BJ (cell line): ENCODE measurements around the gene UQCC2. TPM values are rescaled to one million over a fixed set of nuclear protein-coding genes. Genes with fewer than 3 reads are reported as not detected.

ENCODE experiments used
- CTCF ChIA-PET: fragments of 350-600 bp; formaldehyde crosslinking; extraction: SDS; loops from one replicate; lab custom pipeline; 2021; ENCODE audit warnings: antibody characterized with exemption, inconsistent platforms; lab: Yijun Ruan, JAX
- POLR2A ChIA-PET: fragments of 300-600 bp; sonication (Branson Sonifier 250); formaldehyde crosslinking; extraction: SDS; loops from one replicate; lab custom pipeline; 2021; ENCODE audit warnings: antibody characterized with exemption; lab: Charles Lee
- DNase-seq: peaks from one replicate; pipeline ENCODE4 v3.0.0-alpha.2; 2011; ENCODE audit warnings: low read depth
- H3K27me3 ChIP-seq: 2 replicates; pipeline ENCODE4 v1.6.0; 2011; ENCODE audit warnings: low read length; ENCODE audit not compliant: control insufficient read depth, insufficient read depth
- H3K36me3 ChIP-seq: 2 replicates; pipeline ENCODE4 v1.5.1; 2011; ENCODE audit warnings: low read length; ENCODE audit not compliant: control insufficient read depth, insufficient read depth
- H3K4me3 ChIP-seq: 2 replicates; pipeline ENCODE4 v1.5.1; 2011; ENCODE audit warnings: low read depth, mild to moderate bottlenecking, control low read depth, low read length
- polyA plus RNA-seq: library from polyadenylated mRNA; depleted of rRNA; stranded (reverse); fragments of >200 nt; gene quantifications from 2 replicates; pipeline ENCODE4 v1.2.3, GENCODE V29; 2011
- TF ChIP-seq, protein P1 (sequence below): IDR thresholded peaks from 2 replicates; pipeline ENCODE4 v1.5.1; 2011; ENCODE audit warnings: low read depth, mild to moderate bottlenecking, control low read depth, inconsistent platforms, low read length, moderate library complexity; ENCODE audit not compliant: insufficient read depth

UQCC2 gene
- polyA plus RNA-seq, 1 experiment: 51.7 TPM

DNA sequence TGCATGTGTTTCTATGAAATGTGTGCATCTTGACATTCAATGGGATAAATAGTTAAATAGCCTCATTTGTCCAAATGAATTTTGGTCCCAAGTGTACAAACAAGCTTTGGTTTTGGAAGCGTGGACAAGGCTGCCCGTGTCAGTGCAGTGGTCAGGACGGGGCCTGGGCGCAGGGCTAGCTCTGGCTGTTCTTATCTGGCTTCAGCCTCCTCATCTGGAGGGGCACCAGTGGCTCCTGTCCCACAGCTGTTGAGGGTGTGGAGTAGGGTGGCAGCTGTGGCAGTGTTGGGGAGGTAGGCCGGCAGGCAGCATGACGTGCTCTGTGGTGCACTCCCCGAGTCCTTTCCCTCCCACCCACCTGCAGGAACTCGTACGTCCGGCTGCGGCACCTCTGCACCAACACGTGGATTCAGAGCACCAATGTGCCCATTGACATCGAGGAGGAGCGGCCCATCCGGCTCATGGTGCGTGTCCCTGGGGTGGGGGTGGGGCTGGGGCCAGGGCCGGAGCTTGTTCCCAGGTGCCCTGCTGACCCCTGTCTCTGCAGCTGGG lies 46.9 kb downstream of the UQCC2 start:
- no peaks in the 10 kb centered on the region for H3K27me3 ChIP-seq
- peaks cover 15% of the 10 kb centered on the region for H3K36me3 ChIP-seq
- DNase-seq: no peak
- TF ChIP-seq, protein P1, sequence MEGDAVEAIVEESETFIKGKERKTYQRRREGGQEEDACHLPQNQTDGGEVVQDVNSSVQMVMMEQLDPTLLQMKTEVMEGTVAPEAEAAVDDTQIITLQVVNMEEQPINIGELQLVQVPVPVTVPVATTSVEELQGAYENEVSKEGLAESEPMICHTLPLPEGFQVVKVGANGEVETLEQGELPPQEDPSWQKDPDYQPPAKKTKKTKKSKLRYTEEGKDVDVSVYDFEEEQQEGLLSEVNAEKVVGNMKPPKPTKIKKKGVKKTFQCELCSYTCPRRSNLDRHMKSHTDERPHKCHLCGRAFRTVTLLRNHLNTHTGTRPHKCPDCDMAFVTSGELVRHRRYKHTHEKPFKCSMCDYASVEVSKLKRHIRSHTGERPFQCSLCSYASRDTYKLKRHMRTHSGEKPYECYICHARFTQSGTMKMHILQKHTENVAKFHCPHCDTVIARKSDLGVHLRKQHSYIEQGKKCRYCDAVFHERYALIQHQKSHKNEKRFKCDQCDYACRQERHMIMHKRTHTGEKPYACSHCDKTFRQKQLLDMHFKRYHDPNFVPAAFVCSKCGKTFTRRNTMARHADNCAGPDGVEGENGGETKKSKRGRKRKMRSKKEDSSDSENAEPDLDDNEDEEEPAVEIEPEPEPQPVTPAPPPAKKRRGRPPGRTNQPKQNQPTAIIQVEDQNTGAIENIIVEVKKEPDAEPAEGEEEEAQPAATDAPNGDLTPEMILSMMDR: no peak
- no peak overlapping the region for H3K4me3 ChIP-seq
- ChIA-PET POLR2A (no interaction called here), CTCF (interaction anchor here (1.0 to 1.9 kb wide), 2 partner anchors 10 to 43 kb away, joined by 3 to 10 read pairs; no protein-coding TSS in a partner anchor)

DNA sequence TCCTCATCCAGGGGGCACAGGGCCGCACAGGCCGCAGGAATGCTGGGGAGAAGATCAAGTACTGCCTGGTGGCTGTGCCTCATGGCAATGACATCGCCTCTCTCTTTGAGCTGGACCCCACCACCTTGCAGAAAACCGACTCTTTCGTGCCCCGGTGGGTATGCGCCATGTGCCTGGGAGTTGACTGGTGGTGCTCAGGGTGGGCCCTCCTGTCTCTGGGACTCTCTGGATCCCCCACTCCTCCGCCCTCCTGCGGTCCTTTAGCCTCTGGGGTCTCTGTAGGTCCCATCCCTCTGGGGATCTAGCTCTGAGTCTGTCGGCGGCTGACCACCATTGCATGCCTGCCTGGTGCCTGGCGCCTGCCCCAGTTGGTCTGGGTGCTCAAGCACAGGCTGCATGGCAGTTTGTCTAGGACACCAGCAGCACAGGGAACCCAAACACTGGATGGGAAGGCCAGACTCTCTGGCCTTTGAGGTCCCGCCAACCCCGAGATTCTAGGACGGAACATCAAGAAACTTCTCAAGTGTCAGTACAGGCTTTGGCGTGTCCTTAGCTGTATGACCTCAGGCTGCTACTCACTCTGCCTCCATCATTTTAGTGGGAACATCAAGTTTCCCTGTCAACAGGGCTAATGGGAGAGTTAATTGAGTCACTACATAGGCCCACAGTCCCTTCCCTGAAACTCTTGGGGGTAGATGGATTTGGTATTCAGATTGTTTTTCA lies 47.6 kb downstream of the UQCC2 start:
- H3K36me3 ChIP-seq: peaks cover 20% of the 10 kb centered on the region
- ChIA-PET CTCF (no interaction called here), POLR2A (no interaction called here)
- no peak overlapping the region for H3K4me3 ChIP-seq
- no peaks in the 10 kb centered on the region for H3K27me3 ChIP-seq
- DNase-seq: no peak
- TF ChIP-seq, protein P1: no peak

DNA sequence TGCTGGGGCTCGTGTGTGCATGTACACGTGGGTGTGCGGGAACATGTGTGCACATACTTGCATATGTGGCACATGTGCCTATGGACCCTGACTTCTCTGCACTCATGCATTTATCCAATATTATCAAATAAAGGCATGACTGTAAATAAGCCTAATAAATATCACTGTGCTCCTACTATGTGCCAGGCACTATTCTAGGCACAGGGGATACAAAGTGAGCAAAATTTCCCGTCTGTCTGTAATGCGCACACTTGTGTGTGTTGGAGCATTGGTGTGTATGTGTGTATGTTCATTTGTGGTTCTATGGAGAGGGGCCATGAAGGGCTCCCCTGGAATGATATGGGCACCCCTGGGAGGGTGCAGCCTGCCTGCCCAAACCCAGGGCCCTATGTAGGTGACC lies 48.5 kb downstream of the UQCC2 start:
- TF ChIP-seq, protein P1: no peak
- DNase-seq: no peak
- no peaks in the 10 kb centered on the region for H3K27me3 ChIP-seq
- H3K4me3 ChIP-seq: no peak overlapping the region
- ChIA-PET CTCF (interaction anchor here (1.1 to 1.6 kb wide), 2 partner anchors 14 to 39 kb away, joined by 3 read pairs; no protein-coding TSS in a partner anchor), POLR2A (interaction anchor here (0.6 kb wide), 1 partner anchor 24 kb away, joined by 3 read pairs; no protein-coding TSS in a partner anchor)
- peaks cover 19% of the 10 kb centered on the region for H3K36me3 ChIP-seq

DNA sequence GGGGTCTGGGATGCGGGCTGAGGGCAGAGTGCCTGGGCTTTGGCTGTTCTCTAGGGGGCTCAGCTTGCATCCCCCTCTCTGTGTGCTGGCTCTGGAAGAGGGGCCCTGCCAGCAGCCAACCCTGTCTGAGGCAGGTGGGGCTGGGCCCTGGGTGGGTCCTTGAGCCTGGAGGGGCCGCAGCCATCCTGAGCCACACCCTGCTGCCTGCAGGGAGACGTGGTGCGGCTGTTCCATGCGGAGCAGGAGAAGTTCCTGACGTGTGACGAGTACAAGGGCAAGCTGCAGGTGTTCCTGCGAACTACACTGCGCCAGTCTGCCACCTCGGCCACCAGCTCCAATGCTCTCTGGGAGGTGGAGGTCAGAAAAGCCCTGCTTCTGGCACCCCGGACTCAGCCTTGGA lies 49.2 kb downstream of the UQCC2 start:
- Histone ChIP-seq H3K36me3 (peaks cover 17% of the 10 kb centered on the region), H3K27me3 (no peaks in the 10 kb centered on the region), H3K4me3 (no peak overlapping the region)
- ChIA-PET POLR2A (no interaction called here), CTCF (interaction anchor here (0.6 to 1.6 kb wide), 5 partner anchors 11 to 1868 kb away, joined by 3 to 6 read pairs (median 3); no protein-coding TSS in a partner anchor)
- no peak for DNase-seq
- TF ChIP-seq, protein P1: no peak

DNA sequence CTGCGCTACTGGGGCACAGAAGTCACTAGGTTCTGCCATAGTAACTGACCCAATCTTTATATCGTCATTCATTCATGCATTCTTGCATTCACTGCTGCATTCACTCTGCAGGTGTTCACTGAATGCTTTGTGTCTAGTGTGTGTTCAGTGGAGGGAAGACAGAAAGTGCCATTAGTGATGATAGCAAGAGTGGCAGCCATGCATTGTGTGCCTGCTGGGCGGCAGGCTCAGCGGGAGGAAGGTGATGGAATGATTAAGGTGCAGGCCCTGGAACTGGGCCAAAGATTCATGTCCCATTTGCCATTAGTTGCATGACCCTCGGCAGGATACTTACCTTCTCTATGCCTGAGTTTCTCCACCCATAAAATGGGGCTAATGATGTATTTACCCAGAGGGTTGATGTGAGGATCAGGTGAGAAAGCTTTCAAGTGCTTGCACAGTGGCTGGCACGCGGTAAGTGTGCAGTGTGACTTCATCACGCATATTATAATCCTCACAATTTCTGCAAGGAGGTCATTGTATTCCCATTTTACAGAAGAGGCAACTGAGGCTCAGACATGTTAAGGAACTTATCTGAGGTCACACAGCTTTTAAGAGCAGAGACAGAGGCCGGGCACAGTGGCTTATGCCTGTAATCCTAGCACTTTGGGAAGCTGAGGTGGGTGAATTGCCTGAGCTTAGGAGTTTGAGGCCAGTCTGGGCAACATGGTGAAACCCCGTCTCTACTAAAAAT lies 50.2 kb downstream of the UQCC2 start:
- ChIA-PET CTCF (interaction anchor here (0.6 to 1.2 kb wide), 3 partner anchors 12 to 1869 kb away, joined by 3 to 6 read pairs (median 4); no protein-coding TSS in a partner anchor), POLR2A (no interaction called here)
- no peak for DNase-seq
- peaks cover 16% of the 10 kb centered on the region for H3K36me3 ChIP-seq
- no peaks in the 10 kb centered on the region for H3K27me3 ChIP-seq
- H3K4me3 ChIP-seq: no peak overlapping the region
- TF ChIP-seq, protein P1: no peak
